PFSK-1 (cell line): ENCODE data around the gene SNHG17.

Experiments used
- TAF1 ChIP-seq: IDR thresholded peaks from 2 replicates; pipeline ENCODE4 v1.6.1; 2012; ENCODE audit warnings: low read length, control low read depth, borderline replicate concordance; ENCODE audit not compliant: insufficient read depth
- TF ChIP-seq, protein P1 (sequence below), 2 experiments: IDR thresholded peaks; 2 replicates each; pipeline versions ENCODE4 v1.6.1 to v1.8.0; 2011 to 2012; ENCODE audit warnings: low read depth in 2 of 2, low read length in 2 of 2, control low read depth in 1 of 2, inconsistent platforms in 1 of 2, mild to moderate bottlenecking in 1 of 2, moderate library complexity in 1 of 2; ENCODE audit not compliant: insufficient read depth in 1 of 2

DNA sequence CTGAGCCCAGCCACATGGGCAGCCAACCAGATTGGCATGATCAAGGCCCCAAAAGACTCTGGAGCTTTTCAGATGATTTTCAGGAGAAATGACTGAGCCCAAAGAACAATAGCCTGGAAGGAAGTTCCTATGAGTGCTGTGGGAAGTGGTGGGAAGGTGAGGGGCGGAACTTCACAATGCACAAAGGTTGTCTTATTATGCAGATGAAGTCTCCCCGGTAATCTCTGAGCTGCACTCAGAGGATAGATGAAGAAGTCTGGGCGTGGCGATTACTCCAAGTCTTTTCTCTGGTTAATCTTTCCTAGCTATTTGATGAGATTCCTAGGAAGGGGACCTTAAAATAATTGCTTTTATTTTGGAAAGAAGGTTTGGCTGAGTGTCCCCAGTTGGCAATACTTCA is 52.0 kb downstream of the SNHG17 start:
- TF ChIP-seq, protein P1, sequence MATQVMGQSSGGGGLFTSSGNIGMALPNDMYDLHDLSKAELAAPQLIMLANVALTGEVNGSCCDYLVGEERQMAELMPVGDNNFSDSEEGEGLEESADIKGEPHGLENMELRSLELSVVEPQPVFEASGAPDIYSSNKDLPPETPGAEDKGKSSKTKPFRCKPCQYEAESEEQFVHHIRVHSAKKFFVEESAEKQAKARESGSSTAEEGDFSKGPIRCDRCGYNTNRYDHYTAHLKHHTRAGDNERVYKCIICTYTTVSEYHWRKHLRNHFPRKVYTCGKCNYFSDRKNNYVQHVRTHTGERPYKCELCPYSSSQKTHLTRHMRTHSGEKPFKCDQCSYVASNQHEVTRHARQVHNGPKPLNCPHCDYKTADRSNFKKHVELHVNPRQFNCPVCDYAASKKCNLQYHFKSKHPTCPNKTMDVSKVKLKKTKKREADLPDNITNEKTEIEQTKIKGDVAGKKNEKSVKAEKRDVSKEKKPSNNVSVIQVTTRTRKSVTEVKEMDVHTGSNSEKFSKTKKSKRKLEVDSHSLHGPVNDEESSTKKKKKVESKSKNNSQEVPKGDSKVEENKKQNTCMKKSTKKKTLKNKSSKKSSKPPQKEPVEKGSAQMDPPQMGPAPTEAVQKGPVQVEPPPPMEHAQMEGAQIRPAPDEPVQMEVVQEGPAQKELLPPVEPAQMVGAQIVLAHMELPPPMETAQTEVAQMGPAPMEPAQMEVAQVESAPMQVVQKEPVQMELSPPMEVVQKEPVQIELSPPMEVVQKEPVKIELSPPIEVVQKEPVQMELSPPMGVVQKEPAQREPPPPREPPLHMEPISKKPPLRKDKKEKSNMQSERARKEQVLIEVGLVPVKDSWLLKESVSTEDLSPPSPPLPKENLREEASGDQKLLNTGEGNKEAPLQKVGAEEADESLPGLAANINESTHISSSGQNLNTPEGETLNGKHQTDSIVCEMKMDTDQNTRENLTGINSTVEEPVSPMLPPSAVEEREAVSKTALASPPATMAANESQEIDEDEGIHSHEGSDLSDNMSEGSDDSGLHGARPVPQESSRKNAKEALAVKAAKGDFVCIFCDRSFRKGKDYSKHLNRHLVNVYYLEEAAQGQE (IDR thresholded peaks at IDR 0.05; ENCODE audit: insufficient read depth in 1 of 2, low read depth in 2 of 2, low read length in 2 of 2) = no peak
- no peak for TF ChIP-seq TAF1
